PC-9 (cell line): ENCODE results near the gene DNAJB2. TPM values are rescaled to one million over a fixed set of nuclear protein-coding genes. Genes with fewer than 3 reads are reported as not detected.

Experiments
- BruUV-seq: library from RNA; stranded (reverse); fragments of 400-500 nt; replicated peaks from 2 replicates; lab custom pipeline; 2021; lab: Mats Ljungman, UMichigan
- CTCF ChIA-PET: fragments of 300-600 bp; sonication (Branson Sonifier 250); formaldehyde crosslinking; loops from one replicate; lab custom pipeline; 2022; ENCODE audit warnings: antibody characterized with exemption; lab: Charles Lee
- POLR2A ChIA-PET: fragments of 300-600 bp; sonication (Branson Sonifier 250); formaldehyde crosslinking; loops from one replicate; lab custom pipeline; 2022; ENCODE audit warnings: antibody characterized with exemption; ENCODE audit not compliant: unreplicated experiment; lab: Charles Lee
- DNase-seq, 2 experiments: peaks; one replicate each; pipeline versions ENCODE4 v3.0.0 to v3.0.0-alpha.2; 2015 to 2022; ENCODE audit warnings: mixed read lengths in 1 of 2
- H2AFZ ChIP-seq: fragments of 200-600 bp; sonication (generic); 2 replicates; pipeline ENCODE4 v1.8.1; 2017; ENCODE audit warnings: antibody characterized with exemption
- H3F3A ChIP-seq: fragments of 200-600 bp; sonication (generic); 2 replicates; pipeline ENCODE4 v1.8.1; 2017; ENCODE audit warnings: antibody characterized with exemption, mild to moderate bottlenecking, low read depth; ENCODE audit not compliant: insufficient read depth
- H3K27ac ChIP-seq: fragments of 200-600 bp; sonication (generic); 2 replicates; pipeline ENCODE4 v1.6.1; 2016; ENCODE audit warnings: mixed run types
- H3K27me3 ChIP-seq: fragments of 200-600 bp; sonication (generic); 2 replicates; pipeline ENCODE4 v1.6.1; 2016; ENCODE audit warnings: low read depth, mixed run types; ENCODE audit not compliant: insufficient read depth
- H3K36me3 ChIP-seq: fragments of 200-600 bp; sonication (generic); 2 replicates; pipeline ENCODE4 v1.6.1; 2016; ENCODE audit warnings: low read depth, mixed run types
- H3K4me1 ChIP-seq: fragments of 200-600 bp; sonication (generic); replicated peaks from 2 replicates; pipeline ENCODE4 v1.6.1; 2016; ENCODE audit warnings: mixed run types; ENCODE audit not compliant: insufficient read depth
- H3K4me2 ChIP-seq: fragments of 200-600 bp; sonication (generic); 2 replicates; pipeline ENCODE4 v1.6.1; 2017; ENCODE audit warnings: mixed run types
- H3K4me3 ChIP-seq: fragments of 200-600 bp; sonication (generic); 2 replicates; pipeline ENCODE4 v1.6.1; 2016; ENCODE audit warnings: mixed run types
- H3K79me2 ChIP-seq: fragments of 200-600 bp; sonication (generic); 2 replicates; pipeline ENCODE4 v1.6.1; 2017; ENCODE audit warnings: low read depth, mixed run types
- H3K9me2 ChIP-seq: fragments of 200-600 bp; sonication (generic); 2 replicates; pipeline ENCODE4 v1.8.1; 2017; ENCODE audit warnings: mild to moderate bottlenecking; ENCODE audit not compliant: insufficient read depth
- H3K9me3 ChIP-seq: fragments of 200-600 bp; sonication (generic); 2 replicates; pipeline ENCODE4 v1.8.1; 2016; ENCODE audit warnings: low read depth; ENCODE audit not compliant: insufficient read depth
- H4K20me1 ChIP-seq: fragments of 200-600 bp; sonication (generic); 2 replicates; pipeline ENCODE4 v1.8.1; 2017; ENCODE audit not compliant: insufficient read depth
- CTCF ChIP-seq: fragments of 200-600 bp; sonication (generic); conservative IDR thresholded peaks from 2 replicates; pipeline ENCODE4 v1.6.1; 2017; ENCODE audit warnings: mixed run types, antibody characterized with exemption, mild to moderate bottlenecking, moderate library complexity
- EZH2 ChIP-seq: fragments of 200-600 bp; sonication (generic); IDR thresholded peaks from 2 replicates; pipeline ENCODE4 v1.8.0; 2017; ENCODE audit warnings: antibody characterized with exemption, low read depth
- intact Hi-C: fragments of 100-400 bp; cut with micrococcal nuclease; formaldehyde crosslinking; loops from one replicate; pipeline ENCODE4 v1.10.0; 2022; ENCODE audit not compliant: unreplicated experiment
- total RNA-seq: library from RNA; stranded (reverse); gene quantifications from 2 replicates; pipeline ENCODE4 v1.2.3, GENCODE V29; 2021

The DNAJB2 gene
- total RNA-seq, 1 experiment from 2014 or later = 38.5 TPM

GRCh38 chr2:219281588-219281987, 2.4 kb downstream of the DNAJB2 start:
- H2AFZ ChIP-seq = no peak overlapping the region
- TF ChIP-seq CTCF = no peak
- no peak for TF ChIP-seq EZH2
- H3F3A ChIP-seq = peaks cover 11% of the 10 kb centered on the region; the same call in 1 of the 2 replicates
- intact Hi-C loops = no loop called here
- no peaks in the 10 kb centered on the region for H3K9me2 ChIP-seq
- ChIA-PET CTCF (no interaction called here), POLR2A (no interaction called here)
- peaks cover 25% of the 10 kb centered on the region for H3K4me1 ChIP-seq
- no peaks in the 10 kb centered on the region for H3K27me3 ChIP-seq
- DNase-seq = no peak
- no peaks in the 10 kb centered on the region for H4K20me1 ChIP-seq
- H3K9me3 ChIP-seq = no peaks in the 10 kb centered on the region
- H3K4me3 ChIP-seq = no peak overlapping the region
- no peaks in the 10 kb centered on the region for H3K36me3 ChIP-seq
- no peak overlapping the region for H3K4me2 ChIP-seq
- no TSS peak for BruUV-seq
- H3K79me2 ChIP-seq = 0 out of 2 replicates have a peak, but pooled peaks cover 3% of the 10 kb centered on the region
- H3K27ac ChIP-seq = no peak overlapping the region

GRCh38 chr2:219282375-219282774, 3.2 kb downstream of the DNAJB2 start:
- Histone ChIP-seq H4K20me1 (no peaks in the 10 kb centered on the region), H3K79me2 (0 out of 2 replicates have a peak, but pooled peaks cover 3% of the 10 kb centered on the region), H3K36me3 (no peaks in the 10 kb centered on the region), H3K9me2 (no peaks in the 10 kb centered on the region), H3K27ac (no peak overlapping the region), H2AFZ (no peak overlapping the region), H3K4me2 (no peak overlapping the region), H3K27me3 (no peaks in the 10 kb centered on the region), H3F3A (peaks cover 11% of the 10 kb centered on the region; the same call in 1 of the 2 replicates), H3K9me3 (no peaks in the 10 kb centered on the region), H3K4me1 (peaks cover 22% of the 10 kb centered on the region), H3K4me3 (no peak overlapping the region)
- ChIA-PET POLR2A (no interaction called here), CTCF (no interaction called here)
- DNase-seq = no peak
- no TSS peak for BruUV-seq
- intact Hi-C loops = no loop called here
- TF ChIP-seq EZH2 (no peak), CTCF (no peak)

- H3K27me3 ChIP-seq = no peaks in the 10 kb centered on the region
- H3K9me3 ChIP-seq = no peaks in the 10 kb centered on the region
- BruUV-seq = no TSS peak
- no peak overlapping the region for H3K27ac ChIP-seq
- POLR2A ChIA-PET = no interaction called here
- no peaks in the 10 kb centered on the region for H3K9me2 ChIP-seq
- H3K4me2 ChIP-seq = no peak overlapping the region
- no peaks in the 10 kb centered on the region for H4K20me1 ChIP-seq
- no peak for TF ChIP-seq EZH2
- 0 out of 2 replicates have a peak, but pooled peaks cover 3% of the 10 kb centered on the region for H3K79me2 ChIP-seq
- no peak overlapping the region for H3K4me3 ChIP-seq
- no peak for DNase-seq
- H2AFZ ChIP-seq = no peak overlapping the region
- H3K4me1 ChIP-seq = peaks cover 17% of the 10 kb centered on the region
- CTCF ChIA-PET = no interaction called here
- intact Hi-C loops = no loop called here
- peaks cover 8% of the 10 kb centered on the region; the same call in 1 of the 2 replicates for H3F3A ChIP-seq
- H3K36me3 ChIP-seq = no peaks in the 10 kb centered on the region
Measured at GRCh38 chr2:219282943-219283581, 3.9 kb downstream of the DNAJB2 start.
